Right lung (tissue), 5 donors: Measurements from ENCODE around the gene ROGDI. TPM values are rescaled to one million over a fixed set of nuclear protein-coding genes. Genes with fewer than 3 reads are reported as not detected.

Experiments used
- polyA plus RNA-seq, 5 donors: library from polyadenylated mRNA; unstranded; fragments of 120-200 nt; gene quantifications; one replicate each; pipeline versions ENCODE4 v1.2.1 to v1.2.3, GENCODE V29; 2013; ENCODE audit warnings: inconsistent platforms in 1 of 5, low replicate concordance in 1 of 5; ENCODE audit not compliant: insufficient read length in 5 of 5, insufficient read depth in 1 of 5

Gene ROGDI
- polyA plus RNA-seq, 5 donors = 25.1 to 55.7 (median 39.4) TPM

Other genes starting within 250 kb of the ROGDI start
- gene C16orf96, start 246.3 kb downstream of the ROGDI start, polyA plus RNA-seq = under 1 TPM; 0.27 to 0.54 (median 0.33) TPM
- gene UBALD1, start 187.7 kb downstream of the ROGDI start, polyA plus RNA-seq = 10 to 100 TPM; 10.2 to 34.0 (median 18.5) TPM
- 10 to 100 TPM; 38.2 to 87.7 (median 58.2) TPM for gene MGRN1, start 177.8 kb downstream of the ROGDI start, polyA plus RNA-seq
- gene NUDT16L1, start 109.1 kb downstream of the ROGDI start, polyA plus RNA-seq = 10 to 100 TPM; 26.0 to 57.7 (median 31.2) TPM
- 10 to 100 TPM; 20.5 to 33.0 (median 28.6) TPM for gene ANKS3, start 68.4 kb downstream of the ROGDI start, polyA plus RNA-seq
- gene DNAAF8, start 68.1 kb downstream of the ROGDI start, polyA plus RNA-seq = 1 to 10 TPM; 1.6 to 4.8 (median 2.4) TPM
- gene ZNF500, start 35.5 kb downstream of the ROGDI start, polyA plus RNA-seq = 10 to 100 TPM; 12.7 to 20.4 (median 16.9) TPM
- under 1 TPM in 2 of 5 donors, not detected in 3; 0.19 to 0.38 TPM for gene SEPTIN12, start 14.3 kb downstream of the ROGDI start, polyA plus RNA-seq
- 1 to 10 TPM; 2.2 to 5.0 (median 4.4) TPM for gene SMIM22, start 7.3 kb downstream of the ROGDI start, polyA plus RNA-seq
- gene GLYR1, start 44.7 kb upstream of the ROGDI start, polyA plus RNA-seq = 100 to 1,000 TPM; 110 to 125 (median 122) TPM
- 10 to 100 TPM; 29.7 to 38.2 (median 31.1) TPM for gene UBN1, start 44.8 kb upstream of the ROGDI start, polyA plus RNA-seq
- 10 to 100 TPM; 26.7 to 44.8 (median 33.1) TPM for gene PPL, start 134.5 kb upstream of the ROGDI start, polyA plus RNA-seq
- gene SEC14L5, start 155.7 kb upstream of the ROGDI start, polyA plus RNA-seq = under 1 TPM; 0.29 to 0.38 (median 0.31) TPM
- gene NAGPA, start 231.3 kb upstream of the ROGDI start, polyA plus RNA-seq = 10 to 100 TPM in 1 of 5 donors, 1 to 10 TPM in 4; 6.5 to 10.6 (median 8.4) TPM